WTC11 (cell line): ENCODE data around the gene MTG1.
"Not testable (repeated sequence)": the region's sequence is repeated elsewhere in the genome, so short reads cannot be mapped to it uniquely, and the experiment has no call there.

Source experiments
- CBFB ChIP-seq: sonication (generic); formaldehyde crosslinking; IDR thresholded peaks from 2 replicates; pipeline ENCODE4 v1.8.1; 2022; ENCODE audit warnings: mild to moderate bottlenecking, low read depth, missing genetic modification reagents
- CTCF ChIP-seq: fragments of 200-600 bp; IDR thresholded peaks from 2 replicates; pipeline ENCODE4 v1.8.0; 2022; ENCODE audit warnings: antibody characterized with exemption
- E2F1 ChIP-seq: sonication (generic); formaldehyde crosslinking; IDR thresholded peaks from 2 replicates; pipeline ENCODE4 v1.8.0; 2022; ENCODE audit warnings: mild to moderate bottlenecking, missing genetic modification reagents
- E2F5 ChIP-seq: sonication (generic); formaldehyde crosslinking; IDR thresholded peaks from 2 replicates; pipeline ENCODE4 v1.8.1; 2022; ENCODE audit warnings: mild to moderate bottlenecking, moderate library complexity, missing genetic modification reagents
- ELF4 ChIP-seq: sonication (generic); formaldehyde crosslinking; IDR thresholded peaks from 2 replicates; pipeline ENCODE4 v1.8.1; 2022; ENCODE audit warnings: low read depth, mild to moderate bottlenecking, moderate library complexity, missing genetic modification reagents
- PRDM15 ChIP-seq: sonication (generic); formaldehyde crosslinking; IDR thresholded peaks from 2 replicates; pipeline ENCODE4 v1.8.0; 2022; ENCODE audit warnings: missing genetic modification reagents
- SP1 ChIP-seq: sonication (generic); formaldehyde crosslinking; conservative IDR thresholded peaks from 2 replicates; pipeline ENCODE4 v1.8.1; 2022; ENCODE audit warnings: missing genetic modification reagents
- USF1 ChIP-seq: sonication (generic); formaldehyde crosslinking; IDR thresholded peaks from 2 replicates; pipeline ENCODE4 v1.8.0; 2022; ENCODE audit warnings: mild to moderate bottlenecking, missing genetic modification reagents
- USF2 ChIP-seq: sonication (generic); formaldehyde crosslinking; IDR thresholded peaks from 2 replicates; pipeline ENCODE4 v1.8.1; 2023; ENCODE audit warnings: mild to moderate bottlenecking, missing genetic modification reagents, moderate library complexity
- ZNF532 ChIP-seq: fragments of 250-450 bp; sonication (Bioruptor Pico); IDR thresholded peaks from 2 replicates; pipeline ENCODE4 v1.9.0; 2021; ENCODE audit warnings: mild to moderate bottlenecking, borderline replicate concordance
- ZNF671 ChIP-seq: fragments of 250-450 bp; sonication (Bioruptor Pico); IDR thresholded peaks from 2 replicates; pipeline ENCODE4 v1.8.0; 2021; ENCODE audit warnings: mild to moderate bottlenecking

- TF ChIP-seq E2F5 (CRISPR knock-in tag); CBFB (CRISPR knock-in tag); CTCF; PRDM15; SP1 (CRISPR knock-in tag); E2F1 (CRISPR knock-in tag); USF2; USF1; ZNF671 (CRISPR knock-in tag); ZNF532 (CRISPR knock-in tag); ELF4 (CRISPR knock-in tag): not testable (repeated sequence)
Observed at GRCh38 chr10:133441356-133441755, 47.4 kb downstream of the MTG1 start.
